Testis (tissue), 2 donors: ENCODE results near the gene SLC22A2.

ENCODE experiments used
- POLR2A ChIP-seq: fragments of 450-650 bp; IDR thresholded peaks from one replicate; pipeline ENCODE4 v1.6.1; 2017; ENCODE audit warnings: antibody characterized with exemption, mild to moderate bottlenecking, moderate library complexity
- TF ChIP-seq, protein P1 (sequence below), 3 experiments: fragments of 450-650 bp in 2 of 3; fragments of 200-600 bp in 1 of 3; sonication (generic) in 1 of 3; IDR thresholded peaks; one replicate each; pipeline ENCODE4 v1.5.1; 2016 to 2019; ENCODE audit warnings: antibody characterized with exemption in 3 of 3, mild to moderate bottlenecking in 2 of 3, moderate library complexity in 1 of 3

DNA sequence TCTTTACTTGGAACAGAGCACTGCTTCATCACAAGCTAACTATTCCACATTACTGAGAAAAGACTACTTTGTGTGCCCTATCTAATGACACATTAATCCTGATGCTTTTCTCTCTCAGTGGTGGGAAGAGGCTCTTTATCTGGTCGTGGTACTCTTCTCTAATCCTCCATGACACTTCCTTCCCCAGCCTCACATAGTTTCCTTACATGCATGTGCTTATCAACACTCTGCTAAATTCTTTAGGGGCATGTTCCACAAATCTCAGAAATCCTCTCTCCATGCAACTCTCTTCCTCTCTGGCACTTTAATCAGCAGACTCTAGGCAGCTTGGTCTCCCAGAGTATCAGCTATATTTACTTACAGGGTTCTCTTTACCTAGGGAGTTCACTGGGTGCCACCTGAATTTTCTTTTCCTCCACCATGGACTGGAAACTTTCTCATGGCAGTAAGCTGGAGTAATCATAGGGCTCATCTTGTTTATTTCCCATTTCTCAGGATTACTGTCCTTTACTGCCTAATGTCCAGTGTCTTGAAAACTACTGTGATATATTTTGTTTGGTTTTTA lies 27.0 kb upstream of the SLC22A2 start:
- TF ChIP-seq POLR2A = no peak
- TF ChIP-seq, protein P1, sequence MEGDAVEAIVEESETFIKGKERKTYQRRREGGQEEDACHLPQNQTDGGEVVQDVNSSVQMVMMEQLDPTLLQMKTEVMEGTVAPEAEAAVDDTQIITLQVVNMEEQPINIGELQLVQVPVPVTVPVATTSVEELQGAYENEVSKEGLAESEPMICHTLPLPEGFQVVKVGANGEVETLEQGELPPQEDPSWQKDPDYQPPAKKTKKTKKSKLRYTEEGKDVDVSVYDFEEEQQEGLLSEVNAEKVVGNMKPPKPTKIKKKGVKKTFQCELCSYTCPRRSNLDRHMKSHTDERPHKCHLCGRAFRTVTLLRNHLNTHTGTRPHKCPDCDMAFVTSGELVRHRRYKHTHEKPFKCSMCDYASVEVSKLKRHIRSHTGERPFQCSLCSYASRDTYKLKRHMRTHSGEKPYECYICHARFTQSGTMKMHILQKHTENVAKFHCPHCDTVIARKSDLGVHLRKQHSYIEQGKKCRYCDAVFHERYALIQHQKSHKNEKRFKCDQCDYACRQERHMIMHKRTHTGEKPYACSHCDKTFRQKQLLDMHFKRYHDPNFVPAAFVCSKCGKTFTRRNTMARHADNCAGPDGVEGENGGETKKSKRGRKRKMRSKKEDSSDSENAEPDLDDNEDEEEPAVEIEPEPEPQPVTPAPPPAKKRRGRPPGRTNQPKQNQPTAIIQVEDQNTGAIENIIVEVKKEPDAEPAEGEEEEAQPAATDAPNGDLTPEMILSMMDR (IDR thresholded peaks at IDR 0.05) = no peak
